VCaP (cell line): ENCODE results near the gene HOXA7.
A peak's percentile ranks its signal among the peaks of the same experiment; 100 is the strongest.

Source experiments
- H3K27ac ChIP-seq: fragments of 450-650 bp; 2 replicates; pipeline ENCODE4 v1.5.1; 2017
- CTCF ChIP-seq: fragments of 450-650 bp; conservative IDR thresholded peaks from 2 replicates; pipeline ENCODE4 v1.5.1; 2017; ENCODE audit warnings: mild to moderate bottlenecking, moderate library complexity

Gene HOXA7

DNA sequence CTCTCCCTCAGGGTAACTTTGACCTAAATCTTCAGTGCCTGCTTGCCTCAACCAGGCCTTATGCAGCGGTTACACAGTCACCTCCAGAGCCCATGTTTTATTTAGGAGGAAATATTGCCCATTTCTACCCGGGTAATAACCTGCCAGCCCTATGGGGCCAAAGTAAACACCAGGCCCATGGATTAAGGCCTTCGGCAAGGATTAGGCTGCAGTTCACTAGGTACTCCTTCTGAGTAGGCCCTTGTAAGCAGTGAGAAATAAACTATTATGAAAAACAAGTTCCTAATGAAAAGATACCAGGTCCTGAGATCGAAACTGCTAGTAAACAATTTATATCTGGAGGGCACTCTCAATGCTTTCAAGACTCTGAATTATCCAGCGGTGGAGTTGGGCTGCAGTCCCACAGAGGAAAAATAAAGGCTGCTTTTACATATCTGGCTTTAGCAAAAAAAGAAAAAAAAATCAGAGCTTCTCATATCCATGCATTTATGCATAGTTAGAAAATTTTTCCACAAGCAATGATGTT lies 21.4 kb upstream of the HOXA7 start:
- TF ChIP-seq CTCF: no peak
- peak overlapping the region; percentile 99 for H3K27ac ChIP-seq

GRCh38 chr7:27176962-27177794 lies 20.7 kb upstream of the HOXA7 start:
- TF ChIP-seq CTCF: no peak
- peak overlapping the region; percentile 99 for H3K27ac ChIP-seq

GRCh38 chr7:27176524-27176845 lies 20.0 kb upstream of the HOXA7 start:
- peak overlapping the region; percentile 99 for H3K27ac ChIP-seq
- no peak for TF ChIP-seq CTCF

DNA sequence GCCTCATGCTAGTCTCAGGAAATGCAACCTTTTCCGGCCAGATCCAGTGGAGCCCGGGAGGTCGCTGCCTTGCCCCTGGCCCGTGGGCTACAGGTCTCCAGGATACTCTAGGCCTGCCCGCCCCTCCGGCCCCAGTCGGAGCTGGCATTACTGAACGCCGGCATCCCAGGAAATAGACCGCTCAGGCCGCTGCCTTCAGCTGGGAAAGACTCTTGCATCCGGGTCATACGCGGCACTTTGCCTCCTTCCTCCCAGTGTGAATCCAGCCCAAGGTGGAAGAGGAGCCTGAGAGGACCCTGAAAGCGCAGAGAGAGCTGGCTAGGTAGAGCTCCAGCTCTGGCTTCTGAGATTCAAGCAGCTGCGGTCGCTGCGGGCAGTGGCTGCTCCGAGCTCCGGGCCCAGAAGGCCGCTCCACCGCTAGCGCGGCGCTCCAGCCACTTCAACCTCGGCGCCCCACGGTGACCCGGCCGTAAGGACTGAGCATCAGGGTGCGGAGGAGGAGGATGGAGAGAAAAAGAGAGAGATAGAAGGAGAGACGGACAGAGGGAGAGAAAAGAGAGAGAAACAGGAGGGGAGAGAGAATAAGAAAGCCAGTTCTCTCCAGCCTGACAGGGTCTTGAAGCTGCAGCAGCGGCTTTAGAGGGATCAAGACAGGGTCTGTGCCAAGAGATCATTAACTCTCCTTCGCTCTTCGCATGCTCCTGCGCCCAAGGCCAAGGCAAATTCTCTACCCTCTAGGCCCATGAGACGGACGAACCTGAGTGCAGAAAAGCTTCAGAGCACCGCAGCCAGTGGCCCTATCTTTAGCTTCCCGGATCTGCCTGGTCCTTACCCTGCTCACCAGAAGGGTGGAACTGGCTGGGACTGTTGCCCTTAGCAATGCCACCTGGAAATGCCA lies 19.4 kb upstream of the HOXA7 start:
- TF ChIP-seq CTCF: no peak
- peak overlapping the region; percentile 99 for H3K27ac ChIP-seq

DNA sequence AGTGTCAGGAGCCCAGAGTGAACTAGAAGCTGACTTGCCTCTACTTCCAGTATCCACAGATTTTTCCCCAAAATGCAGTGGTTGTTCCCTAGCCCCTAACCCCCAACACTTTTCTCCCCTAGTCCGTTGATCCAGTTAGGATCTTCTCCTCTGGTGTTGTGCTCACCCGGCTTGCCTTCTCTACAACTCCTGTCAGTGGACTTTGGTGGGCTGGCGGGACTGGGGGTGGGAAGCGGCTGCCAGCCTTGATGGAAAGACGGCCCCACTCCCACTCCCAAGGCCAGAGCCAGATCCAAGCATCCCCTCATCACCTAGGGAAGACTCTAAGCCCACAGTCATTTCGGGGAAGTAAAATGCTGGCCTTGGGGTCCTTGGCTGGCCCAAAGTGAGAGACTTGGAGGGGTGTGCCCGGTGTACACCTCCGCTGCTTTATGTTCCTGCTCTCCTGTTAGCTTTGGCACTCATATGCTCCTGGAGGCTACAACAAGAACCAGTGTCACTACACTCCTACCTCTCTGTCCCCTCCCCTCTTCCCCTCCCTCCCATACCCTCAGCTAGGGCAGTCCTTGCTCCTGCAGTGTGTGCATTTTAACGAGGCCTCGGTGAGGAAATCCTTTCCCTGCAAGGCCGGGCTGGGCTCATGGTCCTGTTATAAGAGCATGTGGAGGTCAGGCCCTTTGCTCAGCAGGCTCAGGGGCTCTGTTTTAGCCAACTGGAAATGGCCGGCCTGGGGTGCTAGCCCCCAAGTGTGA lies 18.6 kb upstream of the HOXA7 start:
- TF ChIP-seq CTCF: no peak

DNA sequence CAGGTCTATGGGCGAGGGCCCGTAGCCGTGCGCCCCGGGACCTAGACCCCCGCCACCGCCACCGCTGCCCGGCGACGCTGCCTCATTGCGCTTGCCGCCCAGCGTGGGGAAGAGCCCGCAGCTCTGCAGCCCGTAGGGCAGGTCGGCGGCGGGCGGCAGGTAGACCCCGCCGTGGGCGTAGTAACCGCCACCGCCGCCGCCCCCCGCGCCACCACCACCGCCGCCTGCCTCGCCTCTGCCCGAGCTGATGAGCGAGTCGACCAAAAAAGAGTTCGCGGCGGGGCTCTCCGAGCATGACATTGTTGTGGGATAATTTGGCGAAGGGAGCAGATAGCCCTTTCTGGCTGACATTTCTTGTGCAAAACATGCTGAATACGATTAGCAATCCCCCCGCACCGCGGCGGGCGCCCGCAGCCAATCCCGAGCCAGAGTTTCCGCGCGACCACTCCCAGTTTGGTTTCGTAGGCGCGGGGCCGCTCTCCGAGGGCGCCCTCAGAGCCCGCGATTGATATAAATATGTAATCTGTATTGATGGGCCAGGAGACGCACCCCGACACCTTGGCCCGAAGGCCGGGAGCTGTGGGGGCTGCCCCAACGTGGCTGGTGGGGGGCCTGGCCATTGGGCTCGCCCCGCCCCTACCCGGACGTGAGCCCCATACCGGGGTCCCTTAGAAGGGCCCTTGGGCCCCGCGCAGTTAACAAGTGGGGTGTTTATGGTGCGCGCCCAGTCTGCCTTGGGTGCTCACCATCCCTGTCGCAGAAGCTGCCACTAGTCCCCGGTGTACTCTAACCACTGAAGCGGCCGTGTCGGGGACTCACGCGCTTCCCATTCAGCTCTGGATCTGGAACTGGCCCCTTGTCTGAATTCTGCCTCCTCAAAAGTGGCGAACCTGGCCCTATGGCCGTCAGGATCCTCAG lies 17.7 kb upstream of the HOXA7 start, which contains the start of gene HOXA10:
Gene HOXA10, minus strand, starts transcription at position 365 of the 918 bp plus-strand sequence. Its CDS starts 14 bp downstream, at position 351.
- peak within 1 kb of the TSS; percentile 99 for H3K27ac ChIP-seq
- no peak for TF ChIP-seq CTCF

More for the DNA sequence above, 18.6 kb upstream of the HOXA7 start:
- H3K27ac ChIP-seq: peak overlapping the region; percentile 99
